Right lobe of liver (tissue), 4 donors: ENCODE results near the gene DOP1A.

Experiments used
- POLR2A ChIP-seq: fragments of 450-650 bp; IDR thresholded peaks from one replicate; pipeline ENCODE4 v1.6.1; 2017; ENCODE audit warnings: antibody characterized with exemption, mild to moderate bottlenecking
- TF ChIP-seq, protein P1 (sequence below), 4 donors: fragments of 200-600 bp in 3 of 4; fragments of 450-650 bp in 1 of 4; IDR thresholded peaks; one replicate each; pipeline versions ENCODE4 v1.5.1 to v1.8.0; 2016 to 2022; ENCODE audit warnings: antibody characterized with exemption in 4 of 4, mild to moderate bottlenecking in 2 of 4
- donor health status: DM: no; HTN: no; CAD: no.
- donor health status: DM: no; HTN: no; CAD: no.
- donor health status: DM: no; HTN: yes; CAD: no.

DNA sequence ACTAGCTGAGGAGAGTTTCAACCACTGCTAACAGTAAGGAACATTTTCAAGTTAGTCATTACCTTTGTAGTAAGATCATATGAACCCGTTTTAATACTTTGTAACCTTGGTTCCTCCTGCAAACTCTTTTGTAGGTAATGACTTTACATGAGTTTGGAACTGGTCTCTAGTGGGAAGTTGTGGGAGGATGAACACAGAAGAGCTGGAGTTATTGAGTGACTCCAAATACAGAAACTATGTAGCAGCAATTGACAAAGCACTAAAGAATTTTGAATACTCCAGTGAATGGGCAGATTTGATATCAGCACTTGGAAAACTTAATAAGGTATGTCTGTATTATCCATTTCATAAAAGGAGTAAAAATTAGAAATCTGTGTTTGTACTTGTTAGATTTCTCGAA is 29.3 kb downstream of the DOP1A start:
- TF ChIP-seq, protein P1, sequence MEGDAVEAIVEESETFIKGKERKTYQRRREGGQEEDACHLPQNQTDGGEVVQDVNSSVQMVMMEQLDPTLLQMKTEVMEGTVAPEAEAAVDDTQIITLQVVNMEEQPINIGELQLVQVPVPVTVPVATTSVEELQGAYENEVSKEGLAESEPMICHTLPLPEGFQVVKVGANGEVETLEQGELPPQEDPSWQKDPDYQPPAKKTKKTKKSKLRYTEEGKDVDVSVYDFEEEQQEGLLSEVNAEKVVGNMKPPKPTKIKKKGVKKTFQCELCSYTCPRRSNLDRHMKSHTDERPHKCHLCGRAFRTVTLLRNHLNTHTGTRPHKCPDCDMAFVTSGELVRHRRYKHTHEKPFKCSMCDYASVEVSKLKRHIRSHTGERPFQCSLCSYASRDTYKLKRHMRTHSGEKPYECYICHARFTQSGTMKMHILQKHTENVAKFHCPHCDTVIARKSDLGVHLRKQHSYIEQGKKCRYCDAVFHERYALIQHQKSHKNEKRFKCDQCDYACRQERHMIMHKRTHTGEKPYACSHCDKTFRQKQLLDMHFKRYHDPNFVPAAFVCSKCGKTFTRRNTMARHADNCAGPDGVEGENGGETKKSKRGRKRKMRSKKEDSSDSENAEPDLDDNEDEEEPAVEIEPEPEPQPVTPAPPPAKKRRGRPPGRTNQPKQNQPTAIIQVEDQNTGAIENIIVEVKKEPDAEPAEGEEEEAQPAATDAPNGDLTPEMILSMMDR (IDR thresholded peaks at IDR 0.05): no peak
- no peak for TF ChIP-seq POLR2A
